GM12878 (cell line): ENCODE data around the gene RCCD1. TPM values are rescaled to one million over a fixed set of nuclear protein-coding genes. Genes with fewer than 3 reads are reported as not detected.

Experiments used
- ATAC-seq: fragments of 200-7000 bp; cut with Tn5 transposase; 3 replicates; pipeline ENCODE4 v1.9.1; 2020; ENCODE audit warnings: mild to moderate bottlenecking, moderate library complexity
- BruUV-seq: library from RNA; stranded (reverse); fragments of 400-500 nt; replicated peaks from 2 replicates; lab custom pipeline; 2021; lab: Mats Ljungman, UMichigan
- CTCF ChIA-PET: fragments of 300-600 bp; sonication (Branson Sonifier 250); formaldehyde crosslinking; extraction: SDS; loops from one replicate; lab custom pipeline; 2021; ENCODE audit warnings: inconsistent platforms; lab: Yijun Ruan, JAX
- POLR2A ChIA-PET: fragments of 350-600 bp; formaldehyde crosslinking; extraction: SDS; loops from one replicate; lab custom pipeline; 2021; ENCODE audit warnings: inconsistent platforms; lab: Charles Lee
- RAD21 ChIA-PET: fragments of 300-600 bp; sonication (Branson Sonifier 250); formaldehyde crosslinking; loops from one replicate; lab custom pipeline; 2023; ENCODE audit warnings: antibody characterized with exemption; ENCODE audit not compliant: unreplicated experiment; lab: Charles Lee
- SMC1A ChIA-PET: fragments of 300-600 bp; sonication (Branson Sonifier 250); formaldehyde crosslinking; loops from one replicate; lab custom pipeline; 2023; ENCODE audit not compliant: unreplicated experiment, uncharacterized antibody; lab: Charles Lee
- DNase-seq: peaks from one replicate; pipeline ENCODE4 v3.0.0-alpha.2; 2011; ENCODE audit warnings: low read depth, low spot score
- FAIRE-seq: peaks from 3 replicates; lab custom pipeline; 2011; peaks lifted over from hg19 to GRCh38; lab: Jason Lieb, UNC
- H2AFZ ChIP-seq: 2 replicates; pipeline ENCODE4 v1.6.0; 2011; ENCODE audit warnings: low read depth, low read length, control low read depth; ENCODE audit not compliant: control insufficient read depth
- H3K27ac ChIP-seq: 2 replicates; pipeline ENCODE4 v1.5.1; 2011; ENCODE audit warnings: control low read depth; ENCODE audit not compliant: control insufficient read depth, insufficient read depth
- H3K27me3 ChIP-seq, 2 experiments: replicated peaks in 1 of 2; 2 replicates each; pipeline versions ENCODE4 v1.6.0 to v1.6.1; 2011; ENCODE audit warnings: low read length in 1 of 2; ENCODE audit not compliant: control insufficient read depth in 2 of 2, insufficient read depth in 2 of 2
- H3K36me3 ChIP-seq, 2 experiments: 2 replicates each; pipeline ENCODE4 v1.5.1; 2011; ENCODE audit warnings: low read length in 1 of 2; ENCODE audit not compliant: control insufficient read depth in 2 of 2, insufficient read depth in 2 of 2
- H3K4me1 ChIP-seq: 2 replicates; pipeline ENCODE4 v1.6.1; 2011; ENCODE audit warnings: mild to moderate bottlenecking, low read length, moderate library complexity, mixed read lengths; ENCODE audit not compliant: control insufficient read depth, insufficient read depth
- H3K4me2 ChIP-seq: 2 replicates; pipeline ENCODE4 v1.6.0; 2011; ENCODE audit warnings: control low read depth; ENCODE audit not compliant: control insufficient read depth, insufficient read depth
- H3K4me3 ChIP-seq: fragments of 200-600 bp; sonication (generic); 2 replicates; pipeline ENCODE4 v1.5.1; 2016
- H3K79me2 ChIP-seq: 2 replicates; pipeline ENCODE4 v1.6.0; 2011; ENCODE audit warnings: low read length; ENCODE audit not compliant: control insufficient read depth, insufficient read depth
- H3K9ac ChIP-seq: 2 replicates; pipeline ENCODE4 v1.8.0; 2011; ENCODE audit warnings: low read length, control low read depth, mixed read lengths; ENCODE audit not compliant: control insufficient read depth, insufficient read depth
- H3K9me3 ChIP-seq: replicated peaks from 3 replicates; pipeline ENCODE4 v1.5.1; 2011; ENCODE audit warnings: mild to moderate bottlenecking, low read length; ENCODE audit not compliant: control insufficient read depth, insufficient read depth
- H4K20me1 ChIP-seq: 2 replicates; pipeline ENCODE4 v1.6.0; 2011; ENCODE audit not compliant: control insufficient read depth, insufficient read depth
- CREM ChIP-seq: IDR thresholded peaks from 2 replicates; pipeline ENCODE4 v1.6.1; 2014; ENCODE audit warnings: antibody characterized with exemption, low read depth
- E4F1 ChIP-seq: fragments of 450-650 bp; IDR thresholded peaks from 2 replicates; pipeline ENCODE4 v1.6.1; 2018; ENCODE audit warnings: borderline replicate concordance, mild to moderate bottlenecking; ENCODE audit not compliant: partially characterized antibody
- ETV6 ChIP-seq, 2 experiments: fragments of 450-650 bp in 1 of 2; IDR thresholded peaks in 1 of 2; conservative IDR thresholded peaks in 1 of 2; 2 replicates each; pipeline ENCODE4 v1.6.1; 2014; ENCODE audit warnings: antibody characterized with exemption in 1 of 2, borderline replicate concordance in 1 of 2, low read depth in 1 of 2, mild to moderate bottlenecking in 1 of 2, moderate library complexity in 1 of 2
- MTA2 ChIP-seq: fragments of 450-650 bp; IDR thresholded peaks from 2 replicates; pipeline ENCODE4 v1.6.1; 2016; ENCODE audit warnings: low read depth, mild to moderate bottlenecking, moderate library complexity
- POLR2AphosphoS5 ChIP-seq: IDR thresholded peaks from 2 replicates; pipeline ENCODE4 v1.6.1; 2011; ENCODE audit warnings: mild to moderate bottlenecking, low read length, inconsistent platforms
- WGBS: methylation state at CpG from one replicate; pipeline ENCODE4 v1.1.6; 2016; ENCODE audit warnings: low lambda C conversion rate; ENCODE audit not compliant: insufficient replicate concordance, insufficient coverage; ENCODE audit errors: missing lambda C conversion rate; 5-methylcytosine and 5-hydroxymethylcytosine counted together
- in situ Hi-C: fragments of 300-500 bp; cut with MboI; formaldehyde crosslinking; loops from 9 replicates; pipeline ENCODE4 v1.14.3; 2018; ENCODE audit warnings: mixed read lengths
- intact Hi-C: fragments of 100-400 bp; cut with micrococcal nuclease; formaldehyde crosslinking; loops from one replicate; pipeline ENCODE4 v1.14.2; 2022; ENCODE audit not compliant: unreplicated experiment
- polyA plus RNA-seq, 11 experiments: library from polyadenylated mRNA; depleted of rRNA in 4 of 11; unstranded in 6 of 11; stranded (reverse) in 5 of 11; fragments of >200 nt; fragmentation: Nextera tagmentation in 4 of 11; fragmentation: Illumina TruSeq in 1 of 11; extraction: Ambion mirVana in 4 of 11; extraction: Trizol in 1 of 11; gene quantifications; 1 replicate in 1 of 11; 2 replicates in 10 of 11; pipeline versions ENCODE4 v1.2.1 to v1.2.3, GENCODE V29; 2011 to 2016; ENCODE audit warnings: inconsistent platforms in 2 of 11, missing spikeins in 2 of 11, low read depth in 1 of 11
- total RNA-seq, 4 experiments: library from RNA; depleted of rRNA in 3 of 4; stranded (reverse); fragments of >200 nt in 3 of 4; fragmentation: Illumina TruSeq in 1 of 4; extraction: Trizol in 1 of 4; gene quantifications; 2 replicates each; pipeline versions ENCODE4 v1.2.1 to v1.2.3, GENCODE V29; 2013 to 2021

RCCD1 gene
- total and polyA plus RNA-seq, 10 of the 15 experiments (the other 5 are each of a cell fraction or from before 2014, with no cell fraction given): 5.2 to 30.4 (median 20.9) TPM

DNA sequence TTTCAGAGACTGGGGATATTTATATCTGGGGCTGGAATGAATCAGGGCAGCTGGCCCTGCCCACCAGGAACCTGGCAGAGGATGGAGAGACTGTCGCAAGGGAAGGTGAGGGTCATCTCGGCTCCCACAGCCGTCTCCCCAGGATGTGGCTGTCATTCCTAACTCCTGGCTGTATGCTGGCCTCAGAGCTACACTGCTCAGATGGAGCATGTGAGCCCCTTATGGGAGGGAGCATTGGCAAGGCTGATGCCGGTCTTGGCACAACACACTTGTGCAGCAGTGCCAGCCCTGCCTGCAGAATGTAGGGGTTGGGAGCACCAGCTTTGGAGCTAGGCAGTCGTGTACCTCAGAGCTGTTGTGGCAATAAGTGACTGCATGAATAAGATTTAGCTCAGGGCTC is 5.2 kb downstream of the RCCD1 start:
- no peaks in the 10 kb centered on the region for H4K20me1 ChIP-seq
- H3K9me3 ChIP-seq: no peaks in the 10 kb centered on the region
- FAIRE-seq: no peak
- no peak overlapping the region for H3K4me3 ChIP-seq
- ATAC-seq: no peak
- peaks cover 21 to 22% of the 10 kb centered on the region in 2 experiments for H3K36me3 ChIP-seq
- H3K27me3 ChIP-seq: no peaks in the 10 kb centered on the region
- no peak overlapping the region for H3K4me2 ChIP-seq
- ChIA-PET RAD21 (no interaction called here), SMC1A (interaction anchor here (1.4 kb wide), 1 partner anchor 90 kb away, joined by 4 read pairs; no protein-coding TSS in a partner anchor), POLR2A (no interaction called here), CTCF (interaction anchor here (1.0 to 2.2 kb wide), 3 partner anchors 11 to 73 kb away, joined by 3 to 7 read pairs (median 6); no protein-coding TSS in a partner anchor)
- no peak overlapping the region for H3K9ac ChIP-seq
- WGBS: 76% methylated on average over 5 of the region's 5 CpGs
- intact Hi-C loops (loop anchor here (5.0 kb wide), 3 partner anchors 32 to 87 kb away; partner anchors contain the start of genes PRC1 and VPS33B), in situ Hi-C loops (loop anchor here (25.0 kb wide), 1 partner anchor 1373 kb away; the partner anchor contains the start of gene TICRR)
- no TSS peak for BruUV-seq
- peaks cover 24% of the 10 kb centered on the region for H3K79me2 ChIP-seq
- H3K4me1 ChIP-seq: peaks cover 3% of the 10 kb centered on the region; the same call in 1 of the 2 replicates
- DNase-seq: no peak
- no peak overlapping the region for H3K27ac ChIP-seq
- H2AFZ ChIP-seq: no peak overlapping the region
- no peak for TF ChIP-seq CREM
- TF ChIP-seq MTA2: no peak
- TF ChIP-seq E4F1: no peak
- TF ChIP-seq ETV6 (conservative IDR thresholded peaks at IDR 0.05 in 1 of 2, IDR thresholded peaks at IDR 0.05 in 1 of 2; ENCODE audit: borderline replicate concordance in 1 of 2, low read depth in 1 of 2): no peak
- no peak for TF ChIP-seq POLR2AphosphoS5
